ENCODE data around the gene AQP9. TPM values are rescaled to one million over a fixed set of nuclear protein-coding genes. Genes with fewer than 3 reads are reported as not detected.

AQP9 gene
- total RNA-seq, 1 experiment from 2014 or later, result not detected

DNA sequence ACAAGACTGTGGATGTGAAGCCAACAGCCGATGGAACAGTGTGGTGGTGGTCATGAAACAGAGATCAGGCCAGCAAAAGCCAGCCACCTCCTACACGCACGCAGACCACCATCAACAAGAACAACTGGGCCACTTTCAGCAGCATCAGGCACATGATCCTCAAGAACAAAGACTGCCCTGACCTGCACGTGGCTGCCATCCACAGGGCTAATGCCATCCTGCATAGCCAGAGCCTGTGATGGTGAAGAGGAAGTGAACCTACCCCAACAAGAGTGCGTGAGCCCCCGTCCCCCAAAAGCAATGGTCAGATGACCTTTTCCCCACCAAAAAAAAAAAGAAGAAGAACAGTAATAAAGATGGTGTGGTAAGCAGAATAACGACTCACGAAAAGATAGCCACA lies 62.6 kb downstream of the AQP9 start:
- H3K36me3 ChIP-seq (ENCODE audit: insufficient read depth, low read length, poor library complexity, severe bottlenecking), result no peaks in the 10 kb centered on the region
- no peaks in the 10 kb centered on the region for H3K27me3 ChIP-seq (replicated peaks; ENCODE audit: insufficient read depth, low read depth, low read length, poor library complexity)
- H3K4me3 ChIP-seq (ENCODE audit: low read depth, low read length, poor library complexity, severe bottlenecking), result no peak overlapping the region
- no peaks in the 10 kb centered on the region for H3K9me3 ChIP-seq (ENCODE audit: low read depth, low read length, poor library complexity, severe bottlenecking)
- no peak for DNase-seq (ENCODE audit: low spot score)
- peaks cover 6% of the 10 kb centered on the region for H3K4me1 ChIP-seq (ENCODE audit: insufficient read depth, low read length, poor library complexity, severe bottlenecking)
- intact Hi-C loops (cut with micrococcal nuclease; ENCODE audit: unreplicated experiment), result no loop called here
- CTCF ChIA-PET, result no interaction called here
- POLR2A ChIA-PET (ENCODE audit: low non-redundant PET), result no interaction called here
- H3K27ac ChIP-seq (ENCODE audit: low read depth, low read length, poor library complexity, severe bottlenecking), result no peak overlapping the region
- TF ChIP-seq, protein P1, sequence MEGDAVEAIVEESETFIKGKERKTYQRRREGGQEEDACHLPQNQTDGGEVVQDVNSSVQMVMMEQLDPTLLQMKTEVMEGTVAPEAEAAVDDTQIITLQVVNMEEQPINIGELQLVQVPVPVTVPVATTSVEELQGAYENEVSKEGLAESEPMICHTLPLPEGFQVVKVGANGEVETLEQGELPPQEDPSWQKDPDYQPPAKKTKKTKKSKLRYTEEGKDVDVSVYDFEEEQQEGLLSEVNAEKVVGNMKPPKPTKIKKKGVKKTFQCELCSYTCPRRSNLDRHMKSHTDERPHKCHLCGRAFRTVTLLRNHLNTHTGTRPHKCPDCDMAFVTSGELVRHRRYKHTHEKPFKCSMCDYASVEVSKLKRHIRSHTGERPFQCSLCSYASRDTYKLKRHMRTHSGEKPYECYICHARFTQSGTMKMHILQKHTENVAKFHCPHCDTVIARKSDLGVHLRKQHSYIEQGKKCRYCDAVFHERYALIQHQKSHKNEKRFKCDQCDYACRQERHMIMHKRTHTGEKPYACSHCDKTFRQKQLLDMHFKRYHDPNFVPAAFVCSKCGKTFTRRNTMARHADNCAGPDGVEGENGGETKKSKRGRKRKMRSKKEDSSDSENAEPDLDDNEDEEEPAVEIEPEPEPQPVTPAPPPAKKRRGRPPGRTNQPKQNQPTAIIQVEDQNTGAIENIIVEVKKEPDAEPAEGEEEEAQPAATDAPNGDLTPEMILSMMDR (conservative IDR thresholded peaks at IDR 0.05; ENCODE audit: low read depth, low read length), result no peak
- TF ChIP-seq EZH2 (IDR thresholded peaks at IDR 0.05; ENCODE audit: borderline replicate concordance, low read depth, low read length, poor library complexity, severe bottlenecking), result no peak
- no TSS peak for BruUV-seq (replicated peaks)

DNA sequence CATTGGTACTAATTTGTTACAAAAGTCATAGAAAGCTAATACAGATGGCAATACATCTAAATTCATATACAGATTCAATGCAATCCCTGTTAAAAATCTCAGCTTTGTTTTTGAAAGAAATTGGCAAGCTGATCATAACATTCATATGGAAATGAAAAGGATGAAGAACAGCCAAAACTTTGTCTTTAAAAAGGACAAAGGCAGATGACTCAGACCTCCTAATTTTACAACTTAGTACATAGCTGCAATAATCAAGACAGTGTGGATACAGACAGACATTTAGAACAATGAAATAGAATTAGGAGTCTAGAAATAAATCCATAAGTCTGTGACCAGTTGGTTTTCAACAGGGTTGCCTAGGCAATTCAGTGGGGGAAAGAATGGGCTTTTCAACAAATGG lies 63.3 kb downstream of the AQP9 start:
- intact Hi-C loops (cut with micrococcal nuclease; ENCODE audit: unreplicated experiment), result no loop called here
- no TSS peak for BruUV-seq (replicated peaks)
- Histone ChIP-seq H3K36me3 (ENCODE audit: insufficient read depth, low read length, poor library complexity, severe bottlenecking) (no peaks in the 10 kb centered on the region), H3K4me1 (ENCODE audit: insufficient read depth, low read length, poor library complexity, severe bottlenecking) (peaks cover 6% of the 10 kb centered on the region), H3K4me3 (ENCODE audit: low read depth, low read length, poor library complexity, severe bottlenecking) (no peak overlapping the region), H3K27me3 (replicated peaks; ENCODE audit: insufficient read depth, low read depth, low read length, poor library complexity) (no peaks in the 10 kb centered on the region), H3K9me3 (ENCODE audit: low read depth, low read length, poor library complexity, severe bottlenecking) (no peaks in the 10 kb centered on the region), H3K27ac (ENCODE audit: low read depth, low read length, poor library complexity, severe bottlenecking) (no peak overlapping the region)
- ChIA-PET CTCF (no interaction called here), POLR2A (ENCODE audit: low non-redundant PET) (no interaction called here)
- no peak for TF ChIP-seq EZH2 (IDR thresholded peaks at IDR 0.05; ENCODE audit: borderline replicate concordance, low read depth, low read length, poor library complexity, severe bottlenecking)
- TF ChIP-seq, protein P1 (conservative IDR thresholded peaks at IDR 0.05; ENCODE audit: low read depth, low read length), result no peak
- peak; percentile 19 for DNase-seq (ENCODE audit: low spot score)

DNA sequence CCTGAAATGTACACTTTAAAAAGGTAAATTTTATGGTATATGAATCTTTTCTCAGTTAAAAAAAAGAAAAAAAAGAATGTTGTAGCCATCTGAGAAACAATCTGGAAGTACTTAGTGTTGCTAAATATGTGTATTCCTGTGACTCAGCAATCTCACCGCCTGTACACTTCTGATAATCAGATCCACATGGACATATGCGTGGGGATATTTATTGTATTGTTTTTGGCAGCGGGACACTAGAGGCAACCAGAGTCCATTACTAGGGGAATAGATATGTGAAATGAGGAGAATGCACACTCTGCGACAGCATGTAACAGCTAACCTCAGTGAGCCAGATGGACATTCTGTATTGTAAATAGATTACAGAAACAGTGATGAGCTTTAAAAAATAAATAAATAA lies 65.4 kb downstream of the AQP9 start:
- intact Hi-C loops (cut with micrococcal nuclease; ENCODE audit: unreplicated experiment), result no loop called here
- no peaks in the 10 kb centered on the region for H3K36me3 ChIP-seq (ENCODE audit: insufficient read depth, low read length, poor library complexity, severe bottlenecking)
- CTCF ChIA-PET, result no interaction called here
- H3K4me1 ChIP-seq (ENCODE audit: insufficient read depth, low read length, poor library complexity, severe bottlenecking), result peaks cover 6% of the 10 kb centered on the region
- H3K27me3 ChIP-seq (replicated peaks; ENCODE audit: insufficient read depth, low read depth, low read length, poor library complexity), result no peaks in the 10 kb centered on the region
- no peak overlapping the region for H3K27ac ChIP-seq (ENCODE audit: low read depth, low read length, poor library complexity, severe bottlenecking)
- POLR2A ChIA-PET (ENCODE audit: low non-redundant PET), result interaction anchor here (0.7 kb wide), 1 partner anchor 1209 kb away, joined by 4 read pairs; no protein-coding TSS in a partner anchor
- no peaks in the 10 kb centered on the region for H3K9me3 ChIP-seq (ENCODE audit: low read depth, low read length, poor library complexity, severe bottlenecking)
- H3K4me3 ChIP-seq (ENCODE audit: low read depth, low read length, poor library complexity, severe bottlenecking), result no peak overlapping the region
- no TSS peak for BruUV-seq (replicated peaks)
- TF ChIP-seq, protein P1 (conservative IDR thresholded peaks at IDR 0.05; ENCODE audit: low read depth, low read length), result no peak
- DNase-seq (ENCODE audit: low spot score), result peak; percentile 65
